NCI-H82 treated with DMSO at 0.1 percent for 48 hours (cell line): ENCODE data around the gene WRNIP1.
"Not testable (repeated sequence)": the region's sequence is repeated elsewhere in the genome, so short reads cannot be mapped to it uniquely, and the experiment has no call there.

Experiments used
- DNase-seq: peaks from one replicate; lab custom pipeline; 2025; ENCODE audit not compliant: unreplicated experiment; lab: John Stamatoyannopoulos, UW

WRNIP1 gene

DNA sequence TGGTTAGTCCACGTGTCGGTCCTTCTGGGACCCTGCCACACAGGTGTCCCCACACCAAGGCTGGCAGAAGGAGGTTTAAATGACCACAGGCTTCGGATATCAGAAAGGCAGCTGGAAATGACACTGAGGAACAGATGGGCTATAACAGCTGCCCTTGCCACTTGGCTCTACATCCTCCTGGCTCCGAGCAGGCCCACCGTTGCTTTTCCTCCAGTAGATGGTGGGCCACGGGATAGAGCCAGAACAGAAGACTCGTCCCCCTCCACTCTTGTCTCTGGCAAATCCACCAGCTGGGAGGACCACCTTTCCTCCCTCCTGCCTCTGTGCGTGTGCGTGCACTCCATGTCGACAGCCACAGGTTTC lies 17.6 kb downstream of the WRNIP1 start:
- DNase-seq: peak; percentile 23

DNA sequence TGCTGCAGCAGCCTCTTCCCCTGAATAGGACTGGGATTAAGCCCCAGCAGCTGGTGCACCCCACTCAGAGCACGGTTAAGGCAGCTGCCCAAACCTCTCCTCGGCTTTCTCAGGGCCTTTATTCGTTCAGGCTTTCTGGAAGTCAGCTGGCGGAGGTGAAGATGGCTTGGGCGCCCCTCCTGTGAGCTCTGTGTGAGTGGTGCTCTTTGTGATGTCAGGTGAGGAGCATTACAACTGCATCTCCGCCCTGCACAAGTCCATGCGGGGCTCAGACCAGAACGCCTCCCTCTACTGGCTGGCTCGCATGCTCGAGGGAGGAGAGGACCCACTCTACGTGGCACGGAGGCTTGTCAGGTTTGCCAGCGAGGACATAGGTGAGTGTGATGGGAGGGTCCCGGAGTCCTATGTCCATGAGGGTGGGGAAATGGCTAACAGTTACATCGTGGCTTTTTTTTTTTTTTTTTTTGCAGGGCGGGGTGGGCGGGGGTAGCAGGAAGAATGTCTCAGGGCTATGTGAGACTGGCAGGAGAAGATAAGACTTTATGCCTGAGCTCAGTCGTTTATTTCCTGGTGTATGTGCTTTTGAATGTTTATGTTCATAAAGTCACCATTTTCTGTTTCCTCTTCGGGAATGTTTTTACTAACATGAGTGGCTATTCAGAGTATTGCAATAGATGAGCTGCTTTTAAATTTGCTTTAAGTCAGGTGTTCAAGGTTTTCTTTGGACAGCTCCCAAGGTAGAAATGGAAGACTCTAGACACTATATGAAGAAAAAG lies 18.2 kb downstream of the WRNIP1 start:
- no peak for DNase-seq

DNA sequence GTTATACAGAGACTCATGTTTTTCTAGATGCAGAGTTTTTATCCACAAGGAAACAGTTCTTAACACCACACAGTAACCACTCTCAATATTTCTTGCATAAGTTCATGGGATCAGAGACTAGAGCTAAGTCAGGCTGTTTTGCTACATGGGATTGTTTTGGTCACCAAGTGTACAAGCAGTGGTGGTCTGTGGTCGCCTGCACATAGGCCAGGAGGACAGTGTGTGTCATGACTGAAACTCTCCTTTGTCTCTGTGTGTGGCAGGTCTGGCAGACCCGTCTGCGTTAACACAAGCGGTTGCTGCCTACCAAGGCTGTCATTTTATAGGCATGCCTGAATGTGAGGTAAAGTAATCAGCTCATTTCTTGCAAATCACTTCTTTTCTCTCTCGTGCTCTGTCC lies 18.9 kb downstream of the WRNIP1 start:
- DNase-seq: no peak

DNA sequence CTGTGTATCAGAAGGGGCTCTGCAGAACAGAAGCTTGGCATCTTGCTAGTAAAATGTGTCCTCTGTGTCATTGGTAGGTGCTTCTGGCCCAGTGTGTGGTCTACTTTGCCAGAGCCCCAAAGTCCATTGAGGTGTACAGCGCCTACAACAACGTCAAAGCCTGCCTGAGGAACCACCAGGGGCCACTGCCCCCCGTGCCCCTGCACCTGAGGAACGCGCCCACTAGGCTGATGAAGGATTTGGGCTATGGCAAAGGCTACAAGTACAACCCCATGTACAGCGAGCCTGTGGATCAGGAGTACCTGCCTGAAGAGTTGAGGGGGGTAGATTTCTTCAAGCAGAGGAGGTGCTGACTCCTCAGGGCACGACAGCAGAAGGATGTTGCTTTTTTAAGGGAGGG lies 19.7 kb downstream of the WRNIP1 start:
- no peak for DNase-seq

DNA sequence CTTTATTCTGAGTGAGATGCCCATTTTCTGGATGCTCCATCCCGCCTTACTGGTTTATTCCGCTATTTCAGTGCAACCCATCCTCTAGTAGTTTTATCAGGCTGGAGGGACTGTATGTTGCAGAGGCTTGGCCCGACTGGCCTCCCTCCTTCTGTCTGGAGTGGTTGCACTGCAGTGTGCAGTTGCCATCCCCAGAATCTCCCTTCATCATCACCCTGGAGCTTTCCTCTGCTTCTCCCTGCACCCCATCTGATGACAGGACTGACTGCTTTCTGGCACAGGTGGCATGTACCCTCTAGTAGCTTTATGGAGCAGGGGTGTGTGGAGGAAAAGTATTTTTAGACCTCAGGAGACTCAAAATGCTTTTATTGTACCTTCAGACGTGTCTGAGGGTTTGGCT lies 21.1 kb downstream of the WRNIP1 start:
- no peak for DNase-seq

DNA sequence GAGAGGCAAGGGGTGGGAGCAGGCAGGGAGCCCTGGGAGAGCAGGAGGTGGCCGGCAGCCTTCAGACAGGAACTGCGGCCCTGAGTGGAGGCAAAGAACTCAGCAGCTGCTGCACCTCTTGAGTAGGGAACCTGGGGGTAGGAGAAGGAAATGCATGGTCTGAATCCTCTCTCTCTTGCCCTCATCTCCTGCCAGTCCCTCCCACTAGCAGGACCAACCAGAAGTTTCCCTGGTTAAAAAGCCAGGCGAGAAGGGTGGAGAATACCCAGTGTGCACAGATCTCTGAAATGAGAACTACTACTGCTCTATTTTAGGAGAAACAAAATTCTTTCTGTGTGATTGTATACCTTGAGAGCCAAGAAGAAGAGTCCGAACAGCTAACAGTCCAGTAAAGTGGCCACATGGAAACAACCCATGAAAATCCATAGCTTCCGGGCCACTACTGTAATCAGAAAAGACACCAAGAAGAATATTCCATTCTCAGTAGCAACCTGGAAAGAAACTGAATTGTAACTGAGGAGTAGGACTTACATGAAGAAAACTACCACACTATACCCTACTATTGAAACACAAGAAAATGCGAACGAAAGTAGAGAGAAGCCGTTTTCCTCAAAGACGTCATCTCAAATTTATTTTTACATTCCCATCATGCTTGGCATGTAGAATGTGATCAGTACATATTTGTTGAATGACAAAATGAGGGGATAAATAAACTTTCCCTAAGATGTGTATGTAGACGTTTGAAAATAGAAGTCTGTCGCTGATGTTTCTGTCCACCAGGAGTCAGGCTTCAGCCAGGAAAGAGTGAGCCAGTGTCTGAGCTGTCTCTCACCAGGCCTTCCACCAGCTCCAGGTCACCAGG lies 25.6 kb downstream of the WRNIP1 start:
- DNase-seq: peak; percentile 22

DNA sequence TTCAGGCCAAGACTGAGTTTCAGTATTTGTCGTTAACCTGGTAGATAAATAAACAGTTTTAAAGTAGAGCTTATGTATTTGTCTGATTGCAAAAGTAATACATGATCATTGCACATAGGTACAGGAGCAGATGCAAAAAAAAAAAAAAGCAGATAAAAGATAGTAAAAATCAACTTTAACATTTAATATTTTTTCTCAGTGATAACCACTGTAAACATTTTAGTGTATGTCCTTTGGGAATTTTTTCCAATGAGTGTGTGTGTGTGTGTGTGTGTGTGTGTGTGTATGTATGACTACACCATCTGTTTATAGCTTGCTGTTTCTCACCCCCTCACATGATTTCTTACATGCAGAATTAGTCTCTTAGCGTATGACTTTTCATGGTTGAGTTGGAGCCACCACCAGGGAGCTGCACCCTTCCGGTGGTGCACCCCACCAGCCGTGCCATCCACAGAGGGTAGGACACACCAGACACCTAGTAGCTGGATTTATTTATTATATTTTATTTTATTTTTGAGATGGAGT lies 26.3 kb downstream of the WRNIP1 start:
- DNase-seq: no peak

DNA sequence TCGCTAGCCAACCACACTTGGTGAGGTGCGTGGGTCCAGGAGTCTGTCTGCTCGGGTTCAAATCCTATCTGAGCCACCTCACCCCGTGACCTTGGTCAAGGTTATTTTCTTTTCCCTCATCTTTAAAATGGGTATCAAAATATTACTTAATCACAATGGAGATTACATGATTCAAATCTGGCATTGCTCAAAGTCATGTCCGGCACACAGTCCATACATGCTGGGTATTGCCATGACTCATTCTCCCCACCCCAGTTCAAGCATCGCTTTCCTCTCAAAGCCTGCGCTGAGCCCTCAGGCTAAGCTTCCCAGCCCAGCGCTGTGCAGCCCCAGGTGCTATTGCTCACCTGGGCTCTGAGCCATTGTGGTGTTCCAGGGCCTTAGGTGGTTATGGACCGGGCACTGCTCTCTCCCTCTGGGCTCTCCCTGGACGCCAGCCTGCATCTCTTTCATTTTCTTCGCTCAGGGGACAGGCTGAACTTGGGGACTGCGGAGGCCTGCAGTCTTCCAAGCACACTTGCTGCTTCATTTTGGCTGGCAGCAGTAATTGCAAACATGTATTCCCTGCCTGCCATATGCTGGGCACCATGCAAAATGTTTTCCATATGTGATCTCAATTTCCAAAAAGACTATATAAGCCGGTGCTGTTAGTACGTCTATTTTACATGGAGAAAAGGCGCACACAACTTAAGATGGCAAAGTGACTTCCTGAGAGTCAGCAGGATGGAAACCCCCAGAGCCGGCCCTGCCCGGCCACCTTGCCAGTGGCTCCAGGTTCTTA lies 27.3 kb downstream of the WRNIP1 start:
- no peak for DNase-seq

DNA sequence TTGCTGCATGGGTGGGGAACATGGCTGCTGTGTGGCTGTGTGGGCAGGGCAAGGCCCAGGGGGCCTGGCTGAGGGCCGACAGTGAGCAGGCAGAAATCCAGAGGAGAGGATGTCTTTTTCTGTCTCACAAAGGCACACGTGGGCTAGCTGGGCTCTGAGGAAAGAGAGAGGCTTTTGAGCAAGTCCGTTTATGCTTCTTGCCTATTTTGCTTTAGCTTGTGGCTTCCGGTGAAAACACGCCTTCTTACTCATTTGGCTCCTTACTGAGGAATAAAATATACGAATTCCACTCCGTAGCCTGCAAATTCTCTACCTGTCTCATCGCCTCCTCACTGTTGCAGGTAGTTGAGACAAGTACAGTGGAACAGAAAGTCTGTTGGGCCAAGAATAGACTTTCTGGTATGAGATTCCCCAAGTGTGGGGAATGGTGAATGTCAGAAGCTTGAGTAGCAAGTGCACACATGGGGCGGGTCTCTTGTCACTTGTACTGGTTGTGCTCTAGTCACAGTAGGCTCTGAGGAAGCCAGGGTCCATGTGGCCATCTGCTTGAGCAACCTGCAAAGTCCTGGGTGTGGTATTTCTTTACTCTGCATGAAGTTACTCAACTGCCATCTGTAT lies 28.4 kb downstream of the WRNIP1 start:
- no peak for DNase-seq

DNA sequence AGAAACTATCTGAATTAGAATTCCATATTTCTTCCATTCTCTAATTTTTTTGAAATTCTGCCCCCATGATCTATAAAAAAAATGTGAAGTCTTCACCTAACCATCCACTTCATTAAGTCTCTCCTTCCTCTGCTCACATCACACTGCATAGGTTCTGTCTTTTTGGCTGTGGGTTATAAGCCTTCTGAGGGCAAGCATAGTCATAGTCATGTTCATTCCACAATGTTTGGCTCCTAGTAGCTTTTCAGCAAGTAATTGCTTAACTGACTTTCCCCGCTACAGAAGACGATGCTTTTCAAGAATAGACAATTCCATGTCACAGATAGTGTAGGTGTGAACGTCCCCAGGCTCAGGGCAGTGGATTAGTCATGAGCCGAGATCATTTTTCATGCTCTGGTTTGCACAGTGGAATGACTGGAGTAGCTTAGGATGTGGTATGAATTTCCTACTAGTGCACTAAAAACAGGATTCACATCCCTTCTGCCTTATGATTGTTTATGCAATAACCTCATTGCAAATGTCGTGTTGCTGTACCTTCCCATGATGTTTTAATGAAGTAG lies 29.1 kb downstream of the WRNIP1 start:
- DNase-seq: no peak

DNA sequence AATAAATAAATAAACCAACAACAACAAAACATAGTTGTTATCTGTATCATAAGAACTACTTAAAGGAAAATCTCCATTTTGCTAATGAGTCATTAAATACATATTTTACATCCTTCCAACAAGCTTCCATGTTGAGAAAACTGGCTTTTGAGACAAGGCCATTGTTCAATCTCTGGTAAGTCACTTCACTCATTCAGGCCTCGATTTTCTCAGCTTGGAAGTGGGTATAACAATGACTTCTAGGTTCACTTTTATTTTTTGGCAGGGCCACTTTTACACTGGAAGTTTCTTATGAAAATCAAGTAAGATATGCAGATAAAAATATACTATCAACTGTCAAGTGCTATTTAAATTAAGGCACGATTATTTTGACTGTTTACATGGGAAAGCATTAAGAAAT lies 30.0 kb downstream of the WRNIP1 start:
- DNase-seq: no peak

DNA sequence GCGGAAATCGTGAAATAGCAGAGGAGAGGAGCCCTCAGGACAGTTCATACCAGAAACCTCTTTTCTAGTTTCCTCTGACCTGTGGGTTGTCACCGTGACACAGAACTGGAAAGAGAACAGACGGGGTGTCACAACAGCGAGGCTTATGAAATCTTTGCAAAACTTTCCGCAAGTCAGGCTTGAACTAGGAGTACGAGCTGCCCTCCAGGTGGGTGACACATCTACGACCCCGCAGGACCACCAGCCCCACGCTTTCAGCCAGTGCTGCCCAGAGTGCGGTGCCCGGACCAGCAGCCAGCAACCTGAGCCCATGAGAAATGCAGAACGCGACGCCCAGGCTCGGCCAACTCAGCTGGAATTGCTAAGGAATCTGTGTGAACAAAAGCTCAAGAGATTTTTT lies 30.8 kb downstream of the WRNIP1 start:
- DNase-seq: no peak

DNA sequence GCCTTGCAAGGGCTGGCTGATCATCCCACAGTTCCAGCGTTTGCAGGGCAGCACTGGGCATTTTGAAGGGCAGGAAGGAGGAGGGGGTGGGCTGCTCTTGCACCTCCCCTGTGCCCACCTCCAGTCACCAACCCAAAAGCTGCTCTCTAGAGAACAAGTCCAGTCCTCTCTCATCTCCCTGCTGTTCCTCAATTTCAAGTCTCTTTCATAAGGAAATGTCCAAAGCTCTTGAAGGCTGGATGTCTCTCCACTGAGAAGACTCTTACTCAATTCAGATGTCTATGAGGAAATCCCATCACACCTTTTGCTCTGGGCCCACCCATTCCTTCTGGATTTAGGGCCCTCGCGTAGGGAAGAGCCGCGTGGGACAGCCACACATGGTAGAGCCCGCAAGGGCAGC lies 31.7 kb downstream of the WRNIP1 start:
- DNase-seq: no peak

DNA sequence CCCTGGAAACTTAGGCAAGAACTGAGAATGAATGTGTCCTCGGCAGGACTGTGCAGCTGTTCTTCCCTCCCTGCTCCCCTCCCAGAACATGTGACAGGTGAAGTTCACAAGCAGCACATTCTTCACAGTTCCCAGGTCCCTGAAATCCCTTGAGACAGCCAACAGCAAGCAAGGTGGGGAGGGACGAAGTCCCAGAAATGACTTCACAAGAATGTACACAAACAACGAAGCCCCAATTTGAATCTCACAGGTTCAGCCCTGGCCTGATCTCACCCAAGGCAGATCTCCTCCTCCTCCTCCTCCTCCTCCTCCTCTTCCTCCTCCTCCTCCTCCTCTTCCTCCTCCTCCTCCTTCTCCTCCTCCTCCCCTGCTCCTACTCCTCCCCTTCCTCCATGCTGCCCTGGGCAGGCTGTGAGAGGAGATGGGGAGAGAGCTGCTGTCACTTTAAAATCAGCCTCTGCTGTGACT lies 32.4 kb downstream of the WRNIP1 start:
- no peak for DNase-seq

DNA sequence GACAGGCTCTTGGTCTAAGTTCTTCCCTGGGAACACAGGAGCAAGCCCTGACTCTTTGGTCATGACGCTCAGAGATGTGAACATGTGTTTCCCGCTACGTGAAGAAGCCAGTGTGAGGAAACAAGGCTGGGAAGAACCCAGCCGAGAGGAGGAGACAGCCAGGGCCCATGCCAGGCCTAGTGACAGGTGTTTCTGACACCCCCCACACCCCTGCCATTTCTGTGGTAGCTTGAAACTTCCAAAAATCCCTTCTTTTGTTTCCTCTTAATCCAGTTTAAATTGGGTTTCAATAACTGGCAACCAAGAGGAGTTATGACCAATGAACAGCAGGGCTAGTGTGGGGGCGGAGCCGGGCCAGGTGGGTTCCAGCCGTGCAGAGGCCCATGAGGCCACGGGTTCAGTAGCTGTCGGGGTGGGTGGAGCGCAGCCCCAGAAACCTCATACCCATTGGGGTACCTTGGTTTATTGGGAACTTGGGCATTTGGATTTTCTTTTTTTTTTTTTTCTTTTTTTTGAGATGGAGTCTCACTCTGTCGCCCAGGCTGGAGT lies 33.5 kb downstream of the WRNIP1 start:
- no peak for DNase-seq

DNA sequence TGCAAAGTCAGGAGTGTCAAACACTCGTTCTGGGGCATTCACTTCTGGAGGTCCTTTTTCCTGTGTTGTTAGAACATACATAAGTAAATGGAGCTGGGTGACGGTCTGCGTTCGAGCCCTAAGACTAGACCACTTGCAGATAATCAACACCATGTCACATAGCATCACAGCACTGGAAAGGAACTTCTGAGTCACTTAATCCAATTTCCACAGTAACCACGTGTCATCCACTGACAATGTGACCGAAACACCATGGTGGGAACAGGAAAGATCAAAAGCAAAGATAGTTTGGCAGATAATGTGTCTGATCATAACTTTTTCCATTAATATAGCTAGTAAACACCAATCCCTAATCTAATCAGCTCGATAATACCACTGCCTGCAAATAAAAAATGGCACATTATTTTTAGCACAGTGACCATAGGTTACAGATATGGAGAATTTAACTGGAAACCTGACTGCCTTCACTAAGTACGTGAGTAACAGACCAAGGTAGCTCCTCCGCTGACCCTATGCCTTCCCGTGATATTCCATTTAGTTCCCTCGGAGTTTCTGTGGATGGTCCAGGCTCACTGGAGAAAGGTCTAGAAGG lies 34.8 kb downstream of the WRNIP1 start:
- peak; percentile 6 for DNase-seq

DNA sequence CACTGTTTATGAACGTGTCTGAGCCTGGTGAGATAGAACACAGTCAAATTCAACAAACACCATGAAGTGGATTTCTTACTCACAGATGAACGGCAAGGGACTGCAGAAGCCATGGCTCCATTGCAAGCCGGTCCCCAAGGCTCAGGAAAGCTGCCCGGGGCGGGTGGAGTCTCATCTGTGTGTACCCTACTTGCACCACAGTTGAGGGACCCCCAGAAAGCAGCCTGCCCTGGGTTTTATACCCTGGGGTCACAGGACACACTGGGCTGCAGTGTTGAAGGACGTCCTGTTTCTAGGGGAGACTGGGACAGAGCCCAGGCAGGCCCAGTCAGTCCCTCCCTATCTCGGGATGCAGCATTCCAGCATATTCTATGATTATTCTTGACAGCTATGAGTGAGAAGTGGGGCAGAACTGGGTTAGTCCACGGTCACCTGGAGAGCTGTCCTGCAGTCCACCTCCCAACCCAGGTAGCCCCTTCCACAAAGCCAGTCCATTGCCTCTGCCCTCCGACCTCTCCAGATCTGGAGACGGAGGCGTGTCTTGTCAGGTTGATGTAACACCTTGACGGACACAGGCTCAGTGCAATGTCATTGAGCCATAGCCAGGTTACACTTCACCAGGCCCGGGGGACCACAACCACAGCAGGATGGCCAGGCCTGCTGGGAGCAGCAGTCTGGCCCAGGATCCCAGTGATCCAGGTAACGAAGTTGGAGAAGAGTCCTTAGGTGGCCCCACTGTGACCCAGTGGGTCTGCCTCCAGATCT lies 35.5 kb downstream of the WRNIP1 start:
- DNase-seq: no peak

DNA sequence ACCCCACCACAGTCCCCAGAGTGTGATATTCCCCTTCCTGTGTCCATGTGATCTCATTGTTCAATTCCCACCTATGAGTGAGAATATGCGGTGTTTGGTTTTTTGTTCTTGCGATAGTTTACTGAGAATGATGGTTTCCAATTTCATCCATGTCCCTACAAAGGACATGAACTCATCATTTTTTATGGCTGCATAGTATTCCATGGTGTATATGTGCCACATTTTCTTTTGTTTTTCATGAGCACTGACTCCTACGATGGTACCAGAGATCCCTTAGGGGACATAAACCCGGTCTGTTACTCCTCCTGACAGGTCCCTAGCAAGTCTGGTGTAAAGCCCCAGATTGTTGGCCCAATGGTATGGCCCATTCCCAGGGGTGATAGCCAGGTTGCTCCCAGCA lies 36.5 kb downstream of the WRNIP1 start:
- DNase-seq: not testable (repeated sequence)

DNA sequence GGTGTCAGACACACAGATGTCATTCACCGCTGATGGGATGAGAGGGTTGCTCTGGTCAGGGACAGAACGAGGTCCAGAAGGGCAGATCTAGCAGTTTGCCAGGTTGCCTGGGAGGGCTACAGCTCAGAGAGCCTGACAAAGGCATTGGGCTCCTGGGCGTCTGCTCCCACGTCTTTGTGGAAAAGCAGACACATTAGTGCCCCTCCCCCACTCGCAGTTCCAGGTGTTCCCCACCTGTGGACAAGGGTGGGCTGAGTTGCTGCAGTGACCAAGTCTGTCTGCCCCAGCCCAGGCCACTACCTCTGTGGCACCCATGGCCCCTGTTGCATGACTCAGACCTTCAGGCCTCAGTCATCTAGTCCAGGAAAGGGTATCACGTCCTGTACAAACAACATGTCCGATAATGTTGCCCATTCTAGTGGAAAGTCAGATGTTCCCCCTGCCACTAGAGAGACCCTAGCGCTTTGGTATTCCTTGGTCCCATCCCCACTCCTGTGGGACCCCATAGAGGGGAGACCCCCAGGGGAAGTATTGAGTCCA lies 37.4 kb downstream of the WRNIP1 start:
- no peak for DNase-seq
